ENCODE data around the gene NSUN5. TPM values are rescaled to one million over a fixed set of nuclear protein-coding genes. Genes with fewer than 3 reads are reported as not detected.
"Not testable (repeated sequence)": the region's sequence is repeated elsewhere in the genome, so short reads cannot be mapped to it uniquely, and the experiment has no call there.

Gene NSUN5
- total and polyA plus RNA-seq, 5 donors: 14.0 to 18.7 (median 14.8) TPM

DNA sequence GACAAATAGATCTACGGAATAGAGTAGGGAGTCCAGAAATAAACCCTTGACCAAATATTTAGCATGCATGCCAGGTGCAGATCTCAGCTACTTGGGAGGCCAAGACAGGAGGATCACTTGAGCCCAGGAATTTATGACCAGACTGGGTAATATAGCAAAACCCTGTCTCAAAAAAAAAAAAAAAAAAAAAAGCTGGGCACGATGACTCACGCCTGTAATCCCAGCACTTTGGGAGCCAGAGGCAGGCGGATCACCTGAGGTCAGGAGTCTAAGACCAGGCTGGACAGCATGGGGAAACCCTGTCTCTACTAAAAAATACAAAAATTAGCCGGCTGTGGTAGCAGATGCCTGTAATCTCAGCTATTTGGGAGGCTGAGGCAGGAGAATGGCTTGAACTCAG lies 31.4 kb downstream of the NSUN5 start:
- DNase-seq; intact Hi-C loops (cut with DNase I); ATAC-seq; H3K4me3 ChIP-seq (ENCODE audit: low read length); H3K27ac ChIP-seq (ENCODE audit: low read length); H3K4me1 ChIP-seq (ENCODE audit: control insufficient read depth, insufficient read depth, low read length); H3K9me3 ChIP-seq (ENCODE audit: control insufficient read depth, low read length); H3K27me3 ChIP-seq (ENCODE audit: control insufficient read depth, insufficient read depth): not testable (repeated sequence)
- WGBS: 85% methylated on average over 1 of the region's 5 CpGs

DNA sequence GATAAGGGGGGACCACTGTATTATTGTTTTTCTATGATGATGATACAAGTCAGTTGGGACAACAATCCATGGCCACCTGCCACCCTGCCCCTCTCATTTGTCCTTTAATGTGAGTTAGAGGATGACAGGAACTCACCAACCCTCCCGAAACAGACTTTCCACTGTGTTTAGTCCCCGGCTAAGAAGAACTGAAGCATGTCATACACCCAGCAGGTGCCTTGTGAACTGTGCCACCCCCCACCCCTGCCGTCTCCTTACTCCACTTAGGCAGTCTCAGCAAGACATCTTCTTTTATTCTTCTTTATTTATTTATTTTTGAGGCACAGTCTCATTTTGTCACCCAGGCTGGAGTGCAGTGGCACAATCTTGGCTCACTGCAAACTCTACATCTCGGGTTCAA lies 40.8 kb downstream of the NSUN5 start:
- H3K4me3 ChIP-seq (ENCODE audit: low read length); DNase-seq; H3K4me1 ChIP-seq (ENCODE audit: control insufficient read depth, insufficient read depth, low read length); ATAC-seq; intact Hi-C loops (cut with DNase I); H3K27me3 ChIP-seq (ENCODE audit: control insufficient read depth, insufficient read depth); H3K27ac ChIP-seq (ENCODE audit: low read length); H3K9me3 ChIP-seq (ENCODE audit: control insufficient read depth, low read length): not testable (repeated sequence)
- 86% methylated on average over 3 of the region's 4 CpGs for WGBS

DNA sequence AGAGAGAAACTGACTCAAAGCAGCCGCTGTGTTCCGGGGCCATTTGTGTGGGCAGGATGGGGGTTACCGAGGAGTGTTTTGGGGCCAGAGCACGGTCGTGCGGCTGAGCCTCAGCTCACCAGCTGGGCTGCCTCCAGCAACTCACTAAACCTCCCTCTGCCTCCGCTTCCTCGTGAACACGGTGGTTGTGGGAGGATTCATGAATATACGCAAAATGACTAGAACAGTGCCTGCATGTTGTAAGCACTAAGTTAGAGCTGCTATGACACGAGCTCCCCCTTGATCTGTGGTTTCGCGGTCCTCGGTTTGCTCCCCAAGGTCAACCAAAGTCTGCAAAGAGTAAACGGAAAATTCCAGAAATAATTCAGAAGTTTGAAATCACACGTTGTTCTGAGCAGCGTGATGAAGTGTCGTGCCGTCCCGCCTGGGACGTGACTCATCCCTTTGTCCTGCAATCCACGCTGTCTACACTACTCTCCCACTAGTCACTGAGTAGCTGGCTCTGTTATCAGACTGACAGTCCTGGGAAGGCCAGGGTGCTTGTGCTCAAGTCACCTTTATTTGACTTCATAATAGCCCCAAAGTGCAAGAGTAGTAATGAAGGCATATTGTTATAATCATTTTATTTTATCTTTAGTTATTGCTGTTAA lies 41.8 kb downstream of the NSUN5 start:
- DNase-seq; H3K4me3 ChIP-seq (ENCODE audit: low read length); H3K4me1 ChIP-seq (ENCODE audit: control insufficient read depth, insufficient read depth, low read length); H3K27ac ChIP-seq (ENCODE audit: low read length); H3K27me3 ChIP-seq (ENCODE audit: control insufficient read depth, insufficient read depth); intact Hi-C loops (cut with DNase I); H3K9me3 ChIP-seq (ENCODE audit: control insufficient read depth, low read length): not testable (repeated sequence)
- no CpG with 5 or more reads among the region's 22 CpGs for WGBS
- ATAC-seq: peak; percentile 82 to 93

DNA sequence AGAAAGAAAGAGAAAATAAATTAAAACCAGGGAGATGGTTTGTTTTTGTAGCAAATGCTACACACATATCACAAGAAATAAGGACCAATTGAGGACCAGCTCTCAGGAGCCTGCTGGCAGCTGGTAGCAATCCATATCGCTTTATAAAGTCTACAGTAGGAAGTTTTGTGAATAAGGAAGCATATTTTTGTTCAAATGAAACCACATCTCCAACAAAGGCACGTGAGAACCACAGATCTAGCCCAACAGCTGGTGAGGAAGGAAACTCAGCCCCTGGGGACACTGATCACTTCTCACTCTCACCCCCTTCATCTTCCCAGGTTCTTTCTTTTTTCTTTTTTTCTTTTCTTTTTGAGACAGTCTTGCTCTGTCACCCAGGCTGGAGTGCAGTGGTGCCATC lies 46.2 kb downstream of the NSUN5 start:
- H3K27ac ChIP-seq (ENCODE audit: low read length); ATAC-seq; intact Hi-C loops (cut with DNase I); H3K27me3 ChIP-seq (ENCODE audit: control insufficient read depth, insufficient read depth); H3K4me1 ChIP-seq (ENCODE audit: control insufficient read depth, insufficient read depth, low read length); H3K9me3 ChIP-seq (ENCODE audit: control insufficient read depth, low read length); H3K4me3 ChIP-seq (ENCODE audit: low read length); DNase-seq: not testable (repeated sequence)
- 18% methylated on average over 1 of the region's 2 CpGs for WGBS

Other genes with a start within 250 kb of the NSUN5 start
- not detected for gene SPDYE9, start 222.8 kb downstream of the NSUN5 start, total RNA-seq
- not detected for gene SPDYE9, start 222.8 kb downstream of the NSUN5 start, polyA plus RNA-seq
- gene TRIM50, start 19.3 kb upstream of the NSUN5 start, total RNA-seq: under 1 TPM in 2 of 4 donors, not detected in 2; 0.12 to 0.17 TPM
- 0.07 TPM for gene TRIM50, start 19.3 kb upstream of the NSUN5 start, polyA plus RNA-seq
- not detected for gene FKBP6, start 19.3 kb upstream of the NSUN5 start, total RNA-seq
- gene FKBP6, start 19.3 kb upstream of the NSUN5 start, polyA plus RNA-seq: not detected
- gene FZD9, start 125.0 kb upstream of the NSUN5 start, total RNA-seq: under 1 TPM in 3 of 4 donors, not detected in 1; 0.14 to 0.23 (median 0.19) TPM
- 0.16 TPM for gene FZD9, start 125.0 kb upstream of the NSUN5 start, polyA plus RNA-seq
- 10 to 100 TPM; 39.9 to 48.3 (median 45.4) TPM for gene BAZ1B, start 213.5 kb upstream of the NSUN5 start, total RNA-seq
- gene BAZ1B, start 213.5 kb upstream of the NSUN5 start, polyA plus RNA-seq: 24.4 TPM
- 10 to 100 TPM; 75.5 to 83.5 (median 77.1) TPM for gene BCL7B, start 248.9 kb upstream of the NSUN5 start, total RNA-seq
- gene BCL7B, start 248.9 kb upstream of the NSUN5 start, polyA plus RNA-seq: 83.9 TPM